Sigmoid colon (tissue), 7 donors: Measurements from ENCODE around the gene ENHO. TPM values are rescaled to one million over a fixed set of nuclear protein-coding genes. Genes with fewer than 3 reads are reported as not detected.
A peak's percentile ranks its signal among the peaks of the same experiment; 100 is the strongest.

Source experiments
- DNase-seq: peaks from one replicate; pipeline ENCODE4 v3.0.0-alpha.2; 2019
- H3K27ac ChIP-seq, 4 donors: fragments of 200-600 bp; sonication (generic); one replicate each; pipeline ENCODE4 v1.5.1; 2016 to 2019; ENCODE audit warnings: mild to moderate bottlenecking in 1 of 4
- H3K27me3 ChIP-seq, 3 donors: fragments of 200-600 bp; sonication (generic); one replicate each; pipeline ENCODE4 v1.5.1; 2019; ENCODE audit warnings: mild to moderate bottlenecking in 1 of 3
- H3K36me3 ChIP-seq, 4 donors: fragments of 200-600 bp; sonication (generic); one replicate each; pipeline ENCODE4 v1.5.1; 2016 to 2019
- H3K4me1 ChIP-seq, 4 donors: fragments of 200-600 bp; sonication (generic); one replicate each; pipeline ENCODE4 v1.5.1; 2017 to 2019
- H3K4me3 ChIP-seq, 4 donors: fragments of 200-600 bp; sonication (generic); one replicate each; pipeline ENCODE4 v1.5.1; 2017 to 2019; ENCODE audit warnings: mild to moderate bottlenecking in 2 of 4, moderate library complexity in 1 of 4
- H3K9me3 ChIP-seq, 4 donors: fragments of 200-600 bp in 3 of 4; sonication (generic) in 3 of 4; one replicate each; pipeline versions ENCODE4 v1.5.1 to v1.6.1; 2013 to 2019
- CTCF ChIP-seq, 4 experiments: fragments of 450-650 bp in 3 of 4; fragments of 200-600 bp in 1 of 4; IDR thresholded peaks; one replicate each; pipeline ENCODE4 v1.5.1; 2016 to 2019; ENCODE audit warnings: antibody characterized with exemption in 4 of 4, mild to moderate bottlenecking in 3 of 4, moderate library complexity in 2 of 4
- EP300 ChIP-seq, 4 donors: sonication (generic); formaldehyde crosslinking; IDR thresholded peaks; one replicate each; pipeline ENCODE4 v1.6.1; 2017; ENCODE audit warnings: antibody characterized with exemption in 4 of 4
- POLR2A ChIP-seq, 2 donors: fragments of 450-650 bp; IDR thresholded peaks; one replicate each; pipeline ENCODE4 v1.6.1; 2016; ENCODE audit warnings: antibody characterized with exemption in 2 of 2, mild to moderate bottlenecking in 2 of 2, moderate library complexity in 2 of 2
- POLR2AphosphoS5 ChIP-seq, 4 donors: sonication (generic); formaldehyde crosslinking; IDR thresholded peaks; one replicate each; pipeline ENCODE4 v1.6.1; 2017; ENCODE audit warnings: antibody characterized with exemption in 4 of 4
- WGBS, 2 donors: extraction: QIAGEN DNeasy Blood & Tissue Kit; methylation state at CpG; one replicate each; pipeline ENCODE4 v1.1.7; 2013; 5-methylcytosine and 5-hydroxymethylcytosine counted together
- intact Hi-C: fragments of 100-400 bp; cut with DNase I; formaldehyde crosslinking; loops from one replicate; pipeline ENCODE4 v1.15.1; 2023
- polyA plus RNA-seq, 3 donors: library from polyadenylated mRNA; stranded (reverse); fragments of 200-250 nt; gene quantifications; one replicate each; pipeline ENCODE4 v1.2.3, GENCODE V29; 2013
- total RNA-seq, 4 donors: library from RNA; depleted of rRNA; stranded (reverse); fragments of >200 nt; gene quantifications; one replicate each; pipeline ENCODE4 v1.1.0, GENCODE V29; 2016
- donor health status: healthy with polysubstance abuse.
- donor health status: Bipolar disorder and iron deficiency.
- donor health status: healthy.

Gene ENHO
- total and polyA plus RNA-seq, 7 donors, result 1.9 to 7.4 (median 4.3) TPM; not detected in 3

DNA sequence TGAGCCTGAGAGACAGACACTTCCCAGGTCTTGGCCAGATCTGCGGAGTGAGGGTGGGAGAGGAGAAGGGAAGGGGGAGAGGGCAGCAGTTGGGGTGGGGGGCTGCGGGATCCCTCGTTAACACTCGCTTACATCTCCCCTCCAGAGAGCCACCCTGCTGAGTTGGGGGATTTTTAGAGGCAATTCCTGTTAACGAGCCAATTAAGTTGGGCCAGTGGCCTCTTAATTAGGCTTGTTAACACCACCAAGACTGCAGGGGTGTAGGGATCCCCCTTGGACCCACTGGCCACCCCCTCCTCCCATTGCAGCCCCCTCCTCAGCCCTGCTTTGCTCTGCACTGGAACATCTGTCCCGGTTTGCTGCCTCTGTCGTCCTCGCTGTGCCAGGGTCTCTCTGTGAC, 43.1 kb upstream of the ENHO start:
- no peak overlapping the region for H3K4me3 ChIP-seq
- H3K27ac ChIP-seq, result no peak overlapping the region
- H3K27me3 ChIP-seq, result peaks cover 0 to 7% (median 0%) of the 10 kb centered on the region in 3 donors
- no peaks in the 10 kb centered on the region for H3K36me3 ChIP-seq
- 71 to 82% methylated on average over 8 of the region's 8 CpGs for WGBS, 2 donors
- TF ChIP-seq POLR2AphosphoS5 (IDR thresholded peaks at IDR 0.05), result no peak
- no peak for TF ChIP-seq POLR2A (IDR thresholded peaks at IDR 0.05)
- no peak for TF ChIP-seq EP300 (IDR thresholded peaks at IDR 0.05)
- no peak for TF ChIP-seq CTCF (IDR thresholded peaks at IDR 0.05)
- H3K4me1 ChIP-seq, result peaks cover 0 to 15% (median 7%) of the 10 kb centered on the region in 4 donors
- intact Hi-C loops, result no loop called here
- peaks cover 0 to 3% (median 0%) of the 10 kb centered on the region in 4 donors for H3K9me3 ChIP-seq
- no peak for DNase-seq

- Histone ChIP-seq H3K4me3 (no peak overlapping the region), H3K36me3 (no peaks in the 10 kb centered on the region), H3K9me3 (peaks cover 0 to 3% (median 0%) of the 10 kb centered on the region in 4 donors), H3K4me1 (peaks cover 0 to 14% (median 3%) of the 10 kb centered on the region in 4 donors), H3K27ac (no peak overlapping the region), H3K27me3 (peaks cover 0 to 18% (median 3%) of the 10 kb centered on the region in 3 donors)
- TF ChIP-seq POLR2A (IDR thresholded peaks at IDR 0.05), result no peak
- no peak for TF ChIP-seq POLR2AphosphoS5 (IDR thresholded peaks at IDR 0.05)
- no peak for TF ChIP-seq EP300 (IDR thresholded peaks at IDR 0.05)
- TF ChIP-seq CTCF (IDR thresholded peaks at IDR 0.05), result no peak
- WGBS, 2 donors, result 91 to 93% methylated on average over 16 of the region's 16 CpGs
- intact Hi-C loops, result no loop called here
- no peak for DNase-seq
Measured at GRCh38 chr9:34564617-34565016, 41.8 kb upstream of the ENHO start.

DNA sequence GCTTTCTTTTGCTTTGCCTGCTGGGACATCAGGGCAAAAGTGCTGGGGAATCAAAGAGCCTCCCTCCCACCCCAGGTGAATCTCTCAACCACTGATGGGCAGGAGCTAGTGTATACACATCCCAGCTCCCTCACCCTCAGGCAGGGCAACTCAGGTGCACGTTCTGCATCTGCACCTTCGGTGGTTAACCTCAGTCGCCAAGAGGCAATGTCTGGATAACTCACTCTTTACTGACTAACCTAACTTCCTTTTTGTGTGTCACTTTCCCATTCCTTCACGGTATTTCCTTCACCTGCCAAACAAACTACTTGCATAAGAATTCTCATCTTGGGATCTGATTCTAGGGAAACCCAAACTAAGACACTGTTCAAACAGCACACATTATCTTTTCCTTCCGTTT, 40.5 kb upstream of the ENHO start:
- WGBS, 2 donors, result 61 to 65% methylated on average over 5 of the region's 5 CpGs
- Histone ChIP-seq H3K36me3 (no peaks in the 10 kb centered on the region), H3K4me1 (peaks cover 0 to 18% (median 5%) of the 10 kb centered on the region in 4 donors), H3K4me3 (no peak overlapping the region), H3K27ac (no peak overlapping the region), H3K27me3 (peaks cover 0 to 31% (median 14%) of the 10 kb centered on the region in 3 donors), H3K9me3 (peaks cover 0 to 3% (median 0%) of the 10 kb centered on the region in 4 donors)
- TF ChIP-seq POLR2AphosphoS5 (IDR thresholded peaks at IDR 0.05) (no peak), POLR2A (IDR thresholded peaks at IDR 0.05) (no peak), EP300 (IDR thresholded peaks at IDR 0.05) (no peak), CTCF (IDR thresholded peaks at IDR 0.05) (no peak)
- intact Hi-C loops, result no loop called here
- DNase-seq, result no peak

DNA sequence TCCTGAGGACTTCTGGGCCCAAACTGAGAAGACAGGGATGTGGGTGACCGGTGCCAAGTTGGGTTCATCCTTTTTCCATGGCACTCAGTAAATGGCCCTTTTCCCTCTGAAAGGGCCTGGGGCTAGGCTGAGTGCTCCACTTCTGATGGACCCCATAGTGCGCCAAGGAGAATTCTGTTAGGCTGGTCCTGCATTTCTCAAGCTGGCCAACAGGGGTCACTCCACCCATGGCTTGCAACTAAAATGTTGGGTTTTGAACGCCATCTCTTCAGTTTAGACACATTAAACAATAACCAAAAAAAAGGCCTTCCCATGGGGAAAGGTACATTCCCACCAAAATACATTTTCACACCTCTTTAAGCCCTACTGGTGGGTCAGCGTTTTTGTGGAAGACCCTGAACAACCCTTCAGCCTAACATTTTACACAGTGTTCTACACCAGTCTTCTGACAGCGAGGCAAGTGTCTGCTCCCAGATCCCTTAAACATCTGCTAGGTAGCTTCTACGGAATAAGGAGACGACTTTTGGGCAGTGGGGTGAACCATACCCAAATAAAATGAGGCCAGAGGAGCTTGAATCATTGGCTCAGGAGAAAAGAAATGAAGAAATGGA, 39.5 kb upstream of the ENHO start:
- Histone ChIP-seq H3K4me1 (peaks cover 0 to 18% (median 5%) of the 10 kb centered on the region in 4 donors), H3K36me3 (no peaks in the 10 kb centered on the region), H3K9me3 (peaks cover 0 to 3% (median 0%) of the 10 kb centered on the region in 4 donors), H3K27me3 (peaks cover 0 to 41% (median 21%) of the 10 kb centered on the region in 3 donors), H3K27ac (no peak overlapping the region), H3K4me3 (no peak overlapping the region)
- intact Hi-C loops, result no loop called here
- 81% methylated on average over 7 of the region's 7 CpGs for WGBS, 2 donors
- TF ChIP-seq POLR2AphosphoS5 (IDR thresholded peaks at IDR 0.05) (no peak), POLR2A (IDR thresholded peaks at IDR 0.05) (no peak), CTCF (IDR thresholded peaks at IDR 0.05) (peak in 2 of 4 experiments; percentile 14 to 15), EP300 (IDR thresholded peaks at IDR 0.05) (no peak)
- DNase-seq, result no peak
